Neuronal stem cell (in vitro differentiated cells): Measurements from ENCODE around the gene CTTNBP2NL.

Experiments
- DNase-seq: peaks from one replicate; pipeline ENCODE4 v3.0.0-alpha.2; 2013; ENCODE audit warnings: low spot score
- H2AFZ ChIP-seq: one replicate; pipeline ENCODE4 v1.6.1; 2013; ENCODE audit warnings: mild to moderate bottlenecking, low read length, inconsistent platforms
- H2AK5ac ChIP-seq: 2 replicates; pipeline ENCODE4 v1.6.1; 2013; ENCODE audit warnings: low read depth, mild to moderate bottlenecking, inconsistent platforms, low read length, moderate library complexity, mixed read lengths
- H2BK120ac ChIP-seq: 2 replicates; pipeline ENCODE4 v1.6.1; 2013; ENCODE audit warnings: low read depth, mild to moderate bottlenecking, inconsistent platforms, low read length, moderate library complexity, mixed read lengths
- H2BK12ac ChIP-seq: one replicate; pipeline ENCODE4 v1.6.1; 2013; ENCODE audit warnings: low read length, inconsistent platforms
- H2BK15ac ChIP-seq: 2 replicates; pipeline ENCODE4 v1.6.1; 2013; ENCODE audit warnings: mild to moderate bottlenecking, low read length, inconsistent platforms, mixed read lengths
- H2BK5ac ChIP-seq: one replicate; pipeline ENCODE4 v1.6.1; 2013; ENCODE audit warnings: inconsistent platforms, mild to moderate bottlenecking, low read length, moderate library complexity
- H3K14ac ChIP-seq: one replicate; pipeline ENCODE4 v1.6.1; 2013; ENCODE audit warnings: low read length, inconsistent platforms
- H3K18ac ChIP-seq: 2 replicates; pipeline ENCODE4 v1.6.1; 2013; ENCODE audit warnings: low read length, inconsistent platforms
- H3K23ac ChIP-seq: 2 replicates; pipeline ENCODE4 v1.6.1; 2013; ENCODE audit warnings: low read depth, mild to moderate bottlenecking, mixed read lengths, low read length, inconsistent platforms; ENCODE audit not compliant: poor library complexity
- H3K27ac ChIP-seq: replicated peaks from 3 replicates; pipeline ENCODE4 v1.5.1; 2013; ENCODE audit warnings: low read length, inconsistent platforms
- H3K27me3 ChIP-seq, 3 experiments: 2 replicates each; pipeline ENCODE4 v1.6.1; 2013; ENCODE audit warnings: low read length in 3 of 3, mild to moderate bottlenecking in 2 of 3, inconsistent platforms in 1 of 3, low read depth in 1 of 3, mixed read lengths in 1 of 3, moderate library complexity in 1 of 3; ENCODE audit not compliant: control insufficient read depth in 3 of 3, insufficient read depth in 3 of 3
- H3K36me3 ChIP-seq, 2 donors: replicated peaks in 1 of 2; 2 replicates each; pipeline ENCODE4 v1.6.1; 2013; ENCODE audit warnings: low read length in 2 of 2; ENCODE audit not compliant: control insufficient read depth in 2 of 2, insufficient read depth in 2 of 2
- H3K4ac ChIP-seq: 2 replicates; pipeline ENCODE4 v1.6.1; 2013; ENCODE audit warnings: inconsistent platforms, mild to moderate bottlenecking, low read length, moderate library complexity
- H3K4me1 ChIP-seq, 2 donors: 1 replicate in 1 of 2; 2 replicates in 1 of 2; pipeline ENCODE4 v1.6.1; 2013; ENCODE audit warnings: low read length in 2 of 2, low read depth in 1 of 2; ENCODE audit not compliant: control insufficient read depth in 2 of 2, insufficient read depth in 1 of 2
- H3K4me2 ChIP-seq: one replicate; pipeline ENCODE4 v1.6.1; 2013; ENCODE audit warnings: mild to moderate bottlenecking, low read length, inconsistent platforms; ENCODE audit not compliant: insufficient read depth, poor library complexity, severe bottlenecking
- H3K4me3 ChIP-seq, 2 donors: 2 replicates each; pipeline ENCODE4 v1.5.1; 2013; ENCODE audit warnings: low read length in 2 of 2, mild to moderate bottlenecking in 2 of 2, inconsistent platforms in 1 of 2, moderate library complexity in 1 of 2
- H3K79me1 ChIP-seq: one replicate; pipeline ENCODE4 v1.6.1; 2013; ENCODE audit warnings: low read depth, mild to moderate bottlenecking, inconsistent platforms, low read length, moderate library complexity
- H3K9ac ChIP-seq: one replicate; pipeline ENCODE4 v1.6.1; 2013; ENCODE audit warnings: mild to moderate bottlenecking, low read depth, low read length, inconsistent platforms; ENCODE audit not compliant: poor library complexity
- H3K9me3 ChIP-seq, 2 donors: replicated peaks in 1 of 2; 2 replicates each; pipeline versions ENCODE3 to v1.6.1; 2013; ENCODE audit warnings: low read length in 2 of 2, mild to moderate bottlenecking in 2 of 2, inconsistent platforms in 1 of 2, low read depth in 1 of 2, mixed read lengths in 1 of 2, moderate library complexity in 1 of 2; ENCODE audit not compliant: control insufficient read depth in 2 of 2, insufficient read depth in 1 of 2
- H4K8ac ChIP-seq: one replicate; pipeline ENCODE4 v1.6.1; 2013; ENCODE audit warnings: low read depth, mild to moderate bottlenecking, inconsistent platforms, low read length, moderate library complexity
- H4K91ac ChIP-seq: one replicate; pipeline ENCODE4 v1.6.1; 2013; ENCODE audit warnings: low read length, low read depth, mild to moderate bottlenecking, inconsistent platforms; ENCODE audit not compliant: poor library complexity
- WGBS, 2 donors: extraction: QIAGEN DNeasy Blood & Tissue Kit; methylation state at CpG; one replicate each; pipeline ENCODE4 v1.1.7; 2013; ENCODE audit warnings: missing lambda C conversion rate in 2 of 2, mixed read lengths in 1 of 2; ENCODE audit not compliant: insufficient read length in 2 of 2, insufficient replicate concordance in 1 of 2; ENCODE audit errors: extremely low coverage in 2 of 2; 5-methylcytosine and 5-hydroxymethylcytosine counted together

The CTTNBP2NL gene

GRCh38 chr1:112504661-112505399, 108.8 kb downstream of the CTTNBP2NL start:
- Histone ChIP-seq H3K27me3 (peaks cover 7 to 32% (median 25%) of the 10 kb centered on the region in 3 experiments), H3K4me1 (peaks cover 35 to 37% of the 10 kb centered on the region in 2 donors), H3K4me2 (no peak overlapping the region), H4K8ac (no peak overlapping the region), H3K9me3 (no peaks in the 10 kb centered on the region), H3K23ac (no peak overlapping the region), H3K79me1 (no peaks in the 10 kb centered on the region), H3K14ac (no peak overlapping the region), H2AK5ac (no peak overlapping the region), H2AFZ (peak overlapping the region; percentile 44), H2BK12ac (no peak overlapping the region), H2BK120ac (peak overlapping the region; percentile 33), H3K27ac (no peak overlapping the region), H3K4ac (no peak overlapping the region), H2BK15ac (no peak overlapping the region), H2BK5ac (no peak overlapping the region), H3K18ac (no peak overlapping the region), H3K9ac (no peak overlapping the region), H3K36me3 (no peaks in the 10 kb centered on the region), H4K91ac (no peak overlapping the region), H3K4me3 (no peak overlapping the region)
- DNase-seq: no peak
- WGBS, 2 donors: no CpG with 5 or more reads among the region's 6 CpGs

- peak overlapping the region; percentile 33 for H2BK120ac ChIP-seq
- no peak overlapping the region for H2BK15ac ChIP-seq
- no peak overlapping the region for H3K4me3 ChIP-seq
- H3K4me2 ChIP-seq: no peak overlapping the region
- H2BK12ac ChIP-seq: no peak overlapping the region
- H3K36me3 ChIP-seq: no peaks in the 10 kb centered on the region
- no peaks in the 10 kb centered on the region for H3K79me1 ChIP-seq
- peaks cover 7 to 32% (median 29%) of the 10 kb centered on the region in 3 experiments for H3K27me3 ChIP-seq
- no peak overlapping the region for H2AFZ ChIP-seq
- no peak overlapping the region for H3K9ac ChIP-seq
- H3K27ac ChIP-seq: no peak overlapping the region
- H2AK5ac ChIP-seq: no peak overlapping the region
- no peak overlapping the region for H2BK5ac ChIP-seq
- H3K4ac ChIP-seq: no peak overlapping the region
- peaks cover 35 to 41% of the 10 kb centered on the region in 2 donors for H3K4me1 ChIP-seq
- H3K18ac ChIP-seq: no peak overlapping the region
- no peak overlapping the region for H3K23ac ChIP-seq
- no peak overlapping the region for H4K8ac ChIP-seq
- no CpG with 5 or more reads among the region's 1 CpG for whole genome bisulfite sequencing, 2 donors
- H3K9me3 ChIP-seq: no peaks in the 10 kb centered on the region
- no peak for DNase-seq
- no peak overlapping the region for H3K14ac ChIP-seq
- H4K91ac ChIP-seq: no peak overlapping the region
Measured at GRCh38 chr1:112505400-112505785, 109.4 kb downstream of the CTTNBP2NL start.

GRCh38 chr1:112505878-112506277, 109.9 kb downstream of the CTTNBP2NL start:
- H3K36me3 ChIP-seq: no peaks in the 10 kb centered on the region
- H3K9me3 ChIP-seq: no peaks in the 10 kb centered on the region
- WGBS, 2 donors: no CpG with 5 or more reads among the region's 3 CpGs

GRCh38 chr1:112506306-112506705, 110.3 kb downstream of the CTTNBP2NL start:
- Histone ChIP-seq H2AK5ac (no peak overlapping the region), H2BK12ac (no peak overlapping the region), H4K8ac (no peak overlapping the region), H3K4me1 (peaks cover 36 to 46% of the 10 kb centered on the region in 2 donors), H3K36me3 (no peaks in the 10 kb centered on the region), H2BK15ac (peak overlapping the region; percentile 29), H3K9ac (no peak overlapping the region), H3K4ac (no peak overlapping the region), H2BK120ac (no peak overlapping the region), H3K14ac (no peak overlapping the region), H3K4me2 (no peak overlapping the region), H4K91ac (peak overlapping the region; percentile 38), H3K4me3 (no peak overlapping the region), H3K18ac (no peak overlapping the region), H2BK5ac (no peak overlapping the region), H3K9me3 (no peaks in the 10 kb centered on the region), H3K27me3 (peaks cover 7 to 32% (median 25%) of the 10 kb centered on the region in 3 experiments), H3K27ac (no peak overlapping the region), H3K79me1 (no peaks in the 10 kb centered on the region), H3K23ac (no peak overlapping the region), H2AFZ (no peak overlapping the region)
- no peak for DNase-seq
- no CpG with 5 or more reads among the region's 2 CpGs for WGBS, 2 donors

More at GRCh38 chr1:112505878-112506277, 109.9 kb downstream of the CTTNBP2NL start:
- no peak for DNase-seq
- H2BK12ac ChIP-seq: no peak overlapping the region
- no peak overlapping the region for H2AFZ ChIP-seq
- peaks cover 7 to 32% (median 29%) of the 10 kb centered on the region in 3 experiments for H3K27me3 ChIP-seq
- H3K27ac ChIP-seq: no peak overlapping the region
- H2BK5ac ChIP-seq: no peak overlapping the region
- no peak overlapping the region for H3K23ac ChIP-seq
- H3K9ac ChIP-seq: no peak overlapping the region
- no peak overlapping the region for H2BK15ac ChIP-seq
- no peak overlapping the region for H3K4me3 ChIP-seq
- no peak overlapping the region for H3K4me2 ChIP-seq
- no peak overlapping the region for H3K14ac ChIP-seq
- no peak overlapping the region for H2BK120ac ChIP-seq
- H3K79me1 ChIP-seq: no peaks in the 10 kb centered on the region
- no peak overlapping the region for H3K4ac ChIP-seq
- no peak overlapping the region for H2AK5ac ChIP-seq
- H3K18ac ChIP-seq: no peak overlapping the region
- no peak overlapping the region for H4K91ac ChIP-seq
- no peak overlapping the region for H4K8ac ChIP-seq
- peaks cover 35 to 43% of the 10 kb centered on the region in 2 donors for H3K4me1 ChIP-seq
